MCF 10A (cell line): ENCODE measurements around the gene PFKM. TPM values are rescaled to one million over a fixed set of nuclear protein-coding genes. Genes with fewer than 3 reads are reported as not detected.

Source experiments
- BruUV-seq: library from RNA; stranded (reverse); fragments of 400-500 nt; replicated peaks from 2 replicates; lab custom pipeline; 2021; lab: Mats Ljungman, UMichigan
- CTCF ChIA-PET: fragments of 300-600 bp; sonication (Branson Sonifier 250); formaldehyde crosslinking; extraction: SDS; loops from one replicate; lab custom pipeline; 2021; ENCODE audit warnings: antibody characterized with exemption, inconsistent platforms; lab: Yijun Ruan, JAX
- POLR2A ChIA-PET: fragments of 300-600, 350-650 bp; sonication (Branson Sonifier 250); formaldehyde crosslinking; extraction: SDS; loops from one replicate; lab custom pipeline; 2020; ENCODE audit warnings: antibody characterized with exemption, inconsistent platforms; lab: Yijun Ruan, JAX
- DNase-seq: peaks from one replicate; pipeline ENCODE4 v3.0.0-alpha.2; 2018; ENCODE audit not compliant: unreplicated experiment
- H3K27ac Mint-ChIP-seq: one replicate; pipeline ENCODE4 v1.8.0; 2022; ENCODE audit warnings: mild to moderate bottlenecking, low read depth, mixed read lengths; ENCODE audit not compliant: unreplicated experiment
- H3K27me3 Mint-ChIP-seq: one replicate; pipeline ENCODE4 v1.8.0; 2022; ENCODE audit warnings: mixed read lengths; ENCODE audit not compliant: insufficient read depth, unreplicated experiment
- H3K36me3 Mint-ChIP-seq: one replicate; pipeline ENCODE4 v1.8.0; 2022; ENCODE audit warnings: mild to moderate bottlenecking, moderate library complexity, mixed read lengths; ENCODE audit not compliant: insufficient read depth, unreplicated experiment
- H3K4me1 Mint-ChIP-seq: one replicate; pipeline ENCODE4 v1.8.0; 2022; ENCODE audit warnings: mixed read lengths; ENCODE audit not compliant: insufficient read depth, unreplicated experiment
- H3K4me3 Mint-ChIP-seq: one replicate; pipeline ENCODE4 v1.8.0; 2022; ENCODE audit warnings: mild to moderate bottlenecking, moderate library complexity, mixed read lengths; ENCODE audit not compliant: unreplicated experiment
- H3K9me3 Mint-ChIP-seq: one replicate; pipeline ENCODE4 v1.8.0; 2022; ENCODE audit warnings: mixed read lengths; ENCODE audit not compliant: unreplicated experiment
- CTCF ChIP-seq: fragments of 200-600 bp; IDR thresholded peaks from one replicate; pipeline ENCODE4 v1.8.0; 2022; ENCODE audit warnings: antibody characterized with exemption, mild to moderate bottlenecking; ENCODE audit not compliant: unreplicated experiment
- intact Hi-C: fragments of 100-400 bp; cut with micrococcal nuclease; formaldehyde crosslinking; loops from 2 replicates; pipeline ENCODE4 v1.14.1; 2022
- total RNA-seq: library from RNA; stranded (reverse); gene quantifications from 2 replicates; pipeline ENCODE4 v1.2.3, GENCODE V29; 2022

The PFKM gene
- total RNA-seq, 1 experiment from 2014 or later, result 69.3 TPM

GRCh38 chr12:48183091-48183875, 64.1 kb downstream of the PFKM start, which contains the start of gene CCDC184:
Gene CCDC184 (plus strand): TSS chr12:48183644. CDS start chr12:48184123, 479 bp downstream.
- Mint-ChIP-seq H3K27me3 (peaks cover 80% of the 10 kb centered on the region), H3K36me3 (no peaks in the 10 kb centered on the region), H3K4me3 (peak within 1 kb of the TSS; percentile 70), H3K9me3 (no peaks in the 10 kb centered on the region), H3K4me1 (peaks cover 5% of the 10 kb centered on the region), H3K27ac (no peak within 1 kb of the TSS)
- POLR2A ChIA-PET, result interaction anchor here (0.6 kb wide), 1 partner anchor 354 kb away, joined by 3 read pairs; no protein-coding TSS in a partner anchor
- CTCF ChIA-PET, result interaction anchor here (0.8 to 1.2 kb wide), 2 partner anchors 11 to 18 kb away, joined by 3 to 10 read pairs; no protein-coding TSS in a partner anchor
- no peak for TF ChIP-seq CTCF
- BruUV-seq, result no TSS peak
- no peak for DNase-seq
- intact Hi-C loops, result no loop called here

GRCh38 chr12:48183876-48184548, 64.8 kb downstream of the PFKM start:
- ChIA-PET CTCF (no interaction called here), POLR2A (no interaction called here)
- Mint-ChIP-seq H3K9me3 (no peaks in the 10 kb centered on the region), H3K27ac (no peak overlapping the region), H3K4me1 (peaks cover 5% of the 10 kb centered on the region), H3K36me3 (no peaks in the 10 kb centered on the region), H3K4me3 (peak overlapping the region; percentile 70), H3K27me3 (peaks cover 73% of the 10 kb centered on the region)
- intact Hi-C loops, result no loop called here
- no TSS peak for BruUV-seq
- TF ChIP-seq CTCF, result no peak
- DNase-seq, result no peak

- intact Hi-C loops, result no loop called here
- ChIA-PET CTCF (no interaction called here), POLR2A (no interaction called here)
Measured at GRCh38 chr12:48184549-48184922, 65.4 kb downstream of the PFKM start.

More at GRCh38 chr12:48184549-48184922, 65.4 kb downstream of the PFKM start:
- Mint-ChIP-seq H3K9me3 (no peaks in the 10 kb centered on the region), H3K36me3 (no peaks in the 10 kb centered on the region), H3K27ac (no peak overlapping the region), H3K4me3 (no peak overlapping the region), H3K27me3 (peaks cover 67% of the 10 kb centered on the region), H3K4me1 (peaks cover 5% of the 10 kb centered on the region)
- no TSS peak for BruUV-seq
- no peak for DNase-seq
- no peak for TF ChIP-seq CTCF
